HFFc6 (cell line): ENCODE data around the gene GSN. TPM values are rescaled to one million over a fixed set of nuclear protein-coding genes. Genes with fewer than 3 reads are reported as not detected.
A peak's percentile ranks its signal among the peaks of the same experiment; 100 is the strongest.

Experiments
- DNase-seq: peaks from one replicate; pipeline ENCODE4 v3.0.0-alpha.2; 2018
- H3K27ac Mint-ChIP-seq: 2 replicates; pipeline ENCODE4 v1.8.0; 2020; ENCODE audit warnings: mild to moderate bottlenecking, mixed read lengths
- H3K27me3 Mint-ChIP-seq: 2 replicates; pipeline ENCODE4 v1.8.0; 2021; ENCODE audit warnings: mild to moderate bottlenecking, moderate library complexity, mixed read lengths; ENCODE audit not compliant: insufficient read depth
- H3K36me3 Mint-ChIP-seq: 2 replicates; pipeline ENCODE4 v1.8.0; 2021; ENCODE audit warnings: low read depth, mixed read lengths
- H3K4me1 Mint-ChIP-seq: 2 replicates; pipeline ENCODE4 v1.8.0; 2020; ENCODE audit warnings: low read depth, mixed read lengths
- H3K4me3 Mint-ChIP-seq: 2 replicates; pipeline ENCODE4 v1.8.0; 2020; ENCODE audit warnings: mild to moderate bottlenecking, moderate library complexity, mixed read lengths
- H3K9me3 Mint-ChIP-seq: 2 replicates; pipeline ENCODE4 v1.8.0; 2020; ENCODE audit warnings: mild to moderate bottlenecking, mixed read lengths
- total RNA-seq, 6 experiments: library from RNA; stranded (reverse); fragmentation: NEBNext Ultra II Directional; extraction: Animal tissue kit (Norgen Biotek cat#: 25700); gene quantifications; 2 replicates in 1 of 6; 3 replicates in 5 of 6; pipeline ENCODE4 v1.2.3, GENCODE V29; 2021
- TF ChIP-seq, protein P1 (sequence below): fragments of 200-600 bp; sonication (generic); IDR thresholded peaks from 2 replicates; pipeline ENCODE4 v1.5.0; 2021; ENCODE audit warnings: antibody characterized with exemption, mild to moderate bottlenecking

Gene GSN
- total RNA-seq, 6 experiments from 2014 or later, result 288 to 394 (median 318) TPM

DNA sequence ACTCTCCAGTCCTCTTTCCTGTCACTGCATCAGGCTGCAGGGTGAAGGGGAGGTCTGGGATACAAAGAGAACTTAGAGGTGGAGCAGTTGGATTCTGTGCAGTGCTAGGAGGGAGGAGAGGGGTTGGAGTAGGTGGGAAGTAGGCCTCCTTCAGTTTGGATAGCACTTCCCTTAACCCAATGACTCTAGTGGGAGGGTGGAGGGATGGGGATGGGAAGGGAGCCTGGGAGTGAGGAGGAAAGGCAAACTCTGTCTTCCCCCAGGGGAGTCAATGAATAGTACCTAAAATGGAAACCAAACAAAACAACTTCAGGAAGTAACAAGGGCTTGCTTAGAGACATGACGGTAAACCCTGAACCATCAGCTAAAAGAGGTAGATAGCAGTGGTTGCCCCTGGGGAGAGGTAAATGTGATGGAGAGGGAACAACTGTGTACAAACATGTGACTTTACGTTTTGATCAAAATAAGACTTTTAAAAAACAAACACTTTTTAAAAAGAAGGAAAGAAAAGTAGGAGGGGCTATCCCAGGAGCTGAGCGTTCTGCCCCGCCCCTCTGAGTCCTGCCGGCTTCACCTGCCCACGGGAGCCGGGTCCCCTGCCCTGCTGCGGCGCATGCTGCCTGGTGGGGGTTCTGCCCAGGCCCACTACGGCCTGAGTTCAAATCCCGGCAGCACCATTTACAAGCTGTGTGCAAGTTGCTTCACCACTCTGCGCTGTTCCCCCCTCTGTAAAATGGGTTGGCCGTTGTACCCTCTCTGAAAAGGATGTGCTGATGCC, 30.9 kb downstream of the GSN start:
- no peak for DNase-seq
- Mint-ChIP-seq H3K27ac (peak overlapping the region; percentile 76), H3K9me3 (no peaks in the 10 kb centered on the region), H3K4me1 (peaks cover 53% of the 10 kb centered on the region), H3K27me3 (peaks cover 4% of the 10 kb centered on the region), H3K4me3 (peak overlapping the region; percentile 77), H3K36me3 (peaks cover 14% of the 10 kb centered on the region)
- TF ChIP-seq, protein P1, sequence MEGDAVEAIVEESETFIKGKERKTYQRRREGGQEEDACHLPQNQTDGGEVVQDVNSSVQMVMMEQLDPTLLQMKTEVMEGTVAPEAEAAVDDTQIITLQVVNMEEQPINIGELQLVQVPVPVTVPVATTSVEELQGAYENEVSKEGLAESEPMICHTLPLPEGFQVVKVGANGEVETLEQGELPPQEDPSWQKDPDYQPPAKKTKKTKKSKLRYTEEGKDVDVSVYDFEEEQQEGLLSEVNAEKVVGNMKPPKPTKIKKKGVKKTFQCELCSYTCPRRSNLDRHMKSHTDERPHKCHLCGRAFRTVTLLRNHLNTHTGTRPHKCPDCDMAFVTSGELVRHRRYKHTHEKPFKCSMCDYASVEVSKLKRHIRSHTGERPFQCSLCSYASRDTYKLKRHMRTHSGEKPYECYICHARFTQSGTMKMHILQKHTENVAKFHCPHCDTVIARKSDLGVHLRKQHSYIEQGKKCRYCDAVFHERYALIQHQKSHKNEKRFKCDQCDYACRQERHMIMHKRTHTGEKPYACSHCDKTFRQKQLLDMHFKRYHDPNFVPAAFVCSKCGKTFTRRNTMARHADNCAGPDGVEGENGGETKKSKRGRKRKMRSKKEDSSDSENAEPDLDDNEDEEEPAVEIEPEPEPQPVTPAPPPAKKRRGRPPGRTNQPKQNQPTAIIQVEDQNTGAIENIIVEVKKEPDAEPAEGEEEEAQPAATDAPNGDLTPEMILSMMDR, result no peak

DNA sequence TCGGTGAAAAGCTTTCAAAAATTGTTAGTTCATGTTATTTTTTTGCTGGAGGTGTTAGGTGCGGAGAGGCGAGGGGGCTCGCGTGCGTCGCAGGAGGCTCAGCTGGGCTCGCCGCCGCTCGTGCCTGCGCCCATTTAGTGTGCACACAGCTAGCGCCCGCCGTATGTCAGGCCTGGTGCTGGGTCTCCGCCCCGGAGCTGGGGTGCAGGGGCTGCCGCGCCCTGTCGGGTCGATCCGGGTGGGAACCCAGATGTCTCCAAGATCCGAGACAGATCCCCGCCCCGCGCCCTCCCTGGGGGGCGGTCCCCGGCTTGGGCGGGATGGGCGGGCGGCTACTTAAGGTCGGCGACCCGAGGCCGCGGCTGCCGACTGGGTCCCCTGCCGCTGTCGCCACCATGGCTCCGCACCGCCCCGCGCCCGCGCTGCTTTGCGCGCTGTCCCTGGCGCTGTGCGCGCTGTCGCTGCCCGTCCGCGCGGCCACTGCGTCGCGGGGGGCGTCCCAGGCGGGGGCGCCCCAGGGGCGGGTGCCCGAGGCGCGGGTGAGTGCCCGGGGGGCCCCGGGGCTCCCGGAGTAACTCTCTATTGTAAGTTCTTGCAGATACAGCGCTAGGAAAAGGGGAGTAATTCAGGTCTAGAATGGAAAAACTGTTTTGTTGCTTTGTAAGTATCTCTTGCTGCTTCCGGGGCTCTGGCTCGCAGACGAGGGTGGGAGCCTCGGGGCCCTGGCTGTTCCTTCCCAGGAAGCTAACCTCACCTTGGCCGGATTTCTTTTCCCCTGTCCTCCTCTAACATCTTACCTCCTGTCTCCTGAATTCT, 31.7 kb downstream of the GSN start:
- H3K4me3 Mint-ChIP-seq, result peak overlapping the region; percentile 83
- H3K36me3 Mint-ChIP-seq, result peaks cover 17% of the 10 kb centered on the region
- H3K9me3 Mint-ChIP-seq, result no peaks in the 10 kb centered on the region
- H3K4me1 Mint-ChIP-seq, result peaks cover 58% of the 10 kb centered on the region
- H3K27me3 Mint-ChIP-seq, result peaks cover 4% of the 10 kb centered on the region
- H3K27ac Mint-ChIP-seq, result peak overlapping the region; percentile 76
- TF ChIP-seq, protein P1, result no peak
- DNase-seq, result no peak

DNA sequence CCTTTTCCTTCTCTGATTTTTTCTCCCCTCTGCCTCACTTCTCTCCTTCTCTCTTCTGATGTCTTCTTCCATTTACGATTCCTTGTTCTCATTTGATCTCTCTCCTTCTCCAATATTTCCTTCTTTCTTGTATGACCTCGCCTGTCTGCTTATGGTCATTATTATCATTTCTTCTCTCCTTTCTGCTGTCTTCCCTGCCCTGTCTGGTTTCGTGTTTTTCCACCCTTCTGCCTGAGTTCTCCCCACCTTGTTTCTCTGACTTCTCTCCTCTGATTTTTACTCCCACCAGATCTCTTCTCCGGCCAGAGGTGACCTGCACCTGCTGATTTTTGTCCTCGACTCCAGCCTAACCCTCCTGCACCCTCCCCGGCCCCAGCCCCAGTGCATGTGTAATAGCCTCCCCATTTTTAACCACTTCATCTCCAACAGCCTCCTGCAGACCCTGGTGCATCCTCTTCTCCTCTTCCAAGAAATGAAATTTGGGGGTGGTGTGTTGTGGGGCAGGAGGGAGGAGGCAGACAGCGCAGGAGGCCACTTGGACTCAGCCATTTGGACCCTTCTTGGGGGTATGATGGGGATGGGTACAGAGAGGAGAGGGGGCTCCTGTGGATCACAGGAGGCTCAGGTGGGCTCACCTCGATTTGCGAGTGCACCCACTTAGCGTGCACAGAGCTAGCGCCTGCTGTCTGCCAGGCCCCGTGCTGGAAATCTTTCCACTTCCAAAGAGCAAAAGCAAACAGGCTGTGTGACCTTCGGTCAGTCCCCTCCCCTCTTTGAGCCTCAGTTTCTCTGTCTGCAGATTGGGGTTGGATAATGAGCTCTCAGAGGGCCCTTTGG, 32.5 kb downstream of the GSN start:
- Mint-ChIP-seq H3K27me3 (peaks cover 4% of the 10 kb centered on the region), H3K36me3 (peaks cover 10% of the 10 kb centered on the region; the same call in 1 of the 2 replicates), H3K9me3 (no peaks in the 10 kb centered on the region), H3K4me3 (peak overlapping the region; percentile 83), H3K27ac (peak overlapping the region; percentile 68), H3K4me1 (peaks cover 50% of the 10 kb centered on the region)
- TF ChIP-seq, protein P1, result no peak
- no peak for DNase-seq

DNA sequence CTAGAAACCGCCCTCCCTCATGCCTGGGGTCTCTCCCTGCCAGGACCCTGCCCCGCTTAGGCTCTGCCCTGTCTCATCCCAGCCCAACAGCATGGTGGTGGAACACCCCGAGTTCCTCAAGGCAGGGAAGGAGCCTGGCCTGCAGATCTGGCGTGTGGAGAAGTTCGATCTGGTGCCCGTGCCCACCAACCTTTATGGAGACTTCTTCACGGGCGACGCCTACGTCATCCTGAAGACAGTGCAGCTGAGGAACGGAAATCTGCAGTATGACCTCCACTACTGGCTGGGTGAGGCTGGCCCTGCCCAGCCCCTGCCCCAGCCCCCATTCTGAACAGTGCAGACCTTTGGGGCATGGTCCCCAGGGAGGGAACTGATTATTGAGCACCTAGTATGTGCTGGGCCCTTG, 33.9 kb downstream of the GSN start:
- Mint-ChIP-seq H3K9me3 (no peaks in the 10 kb centered on the region), H3K27ac (no peak overlapping the region), H3K4me1 (peaks cover 47% of the 10 kb centered on the region), H3K4me3 (no peak overlapping the region), H3K27me3 (peaks cover 4% of the 10 kb centered on the region), H3K36me3 (peaks cover 10% of the 10 kb centered on the region; the same call in 1 of the 2 replicates)
- TF ChIP-seq, protein P1, result no peak
- no peak for DNase-seq

DNA sequence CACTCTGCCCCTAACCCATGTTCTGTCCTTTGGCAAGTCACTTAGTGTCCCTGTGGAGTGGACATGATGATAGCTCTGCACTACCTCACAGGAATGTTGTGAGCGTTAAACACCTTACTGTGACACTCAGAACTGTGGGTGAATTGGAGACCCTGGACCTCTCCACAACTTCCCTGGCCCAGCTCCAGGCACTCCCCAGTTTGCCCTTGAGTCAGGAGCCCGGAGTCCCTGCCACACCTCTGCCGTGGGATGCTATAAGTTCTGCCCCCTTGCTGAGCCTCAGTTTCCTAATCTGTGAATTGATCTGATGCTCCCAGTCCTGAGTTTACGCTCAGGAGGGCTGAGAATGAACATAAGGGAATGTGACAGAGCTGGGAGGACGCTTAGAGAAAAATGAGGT, 34.4 kb downstream of the GSN start:
- no peaks in the 10 kb centered on the region for H3K9me3 Mint-ChIP-seq
- TF ChIP-seq, protein P1, result no peak
- no peak for DNase-seq
- H3K4me3 Mint-ChIP-seq, result no peak overlapping the region
- H3K27me3 Mint-ChIP-seq, result peaks cover 4% of the 10 kb centered on the region
- peaks cover 42% of the 10 kb centered on the region for H3K4me1 Mint-ChIP-seq
- no peak overlapping the region for H3K27ac Mint-ChIP-seq
- peaks cover 10% of the 10 kb centered on the region; the same call in 1 of the 2 replicates for H3K36me3 Mint-ChIP-seq
